SK-N-MC (cell line): ENCODE results near the gene MORF4L1.

Experiments
- EZH2 ChIP-seq: fragments of 200-600 bp; sonication (generic); IDR thresholded peaks from one replicate; pipeline ENCODE4 v1.6.1; 2017; ENCODE audit warnings: antibody characterized with exemption
- POLR2AphosphoS5 ChIP-seq: IDR thresholded peaks from 2 replicates; pipeline ENCODE4 v1.6.1; 2012; ENCODE audit warnings: mild to moderate bottlenecking, low read depth, low read length, borderline replicate concordance

- TF ChIP-seq POLR2AphosphoS5 (no peak), EZH2 (no peak)
These were observed 9.0 kb downstream of the MORF4L1 start for GRCh38 chr15:78881681-78882080.
